ENCODE data around the gene AFF3. TPM values are rescaled to one million over a fixed set of nuclear protein-coding genes. Genes with fewer than 3 reads are reported as not detected.

The AFF3 gene
- total RNA-seq, 6 experiments from 2014 or later, result 1.3 to 7.3 (median 6.4) TPM

- Histone ChIP-seq H3K4me1 (no peaks in the 10 kb centered on the region), H3K4me3 (no peak overlapping the region), H3K9me3 (no peaks in the 10 kb centered on the region), H3K27ac (no peak overlapping the region), H3K27me3 (no peaks in the 10 kb centered on the region), H3K36me3 (no peaks in the 10 kb centered on the region)
- no peak for TF ChIP-seq POLR2A (IDR thresholded peaks at IDR 0.05)
- TF ChIP-seq CTCF (IDR thresholded peaks at IDR 0.05), result no peak
- WGBS (ENCODE audit: insufficient coverage, low coverage, low lambda C conversion rate, missing lambda C conversion rate), result 88% methylated on average over 3 of the region's 3 CpGs
- ATAC-seq (no peak), DNase-seq (no peak)
- intact Hi-C loops (cut with DNase I), result no loop called here
Observed at GRCh38 chr2:99988599-99988998, 153.8 kb downstream of the AFF3 start.

- intact Hi-C loops (cut with DNase I), result no loop called here
- Histone ChIP-seq H3K27me3 (no peaks in the 10 kb centered on the region), H3K4me1 (no peaks in the 10 kb centered on the region), H3K27ac (no peak overlapping the region), H3K4me3 (no peak overlapping the region), H3K9me3 (no peaks in the 10 kb centered on the region), H3K36me3 (no peaks in the 10 kb centered on the region)
- WGBS (ENCODE audit: insufficient coverage, low coverage, low lambda C conversion rate, missing lambda C conversion rate), result 100% methylated on average over 1 of the region's 4 CpGs
- DNase-seq (no peak), ATAC-seq (no peak)
- TF ChIP-seq POLR2A (IDR thresholded peaks at IDR 0.05) (no peak), CTCF (IDR thresholded peaks at IDR 0.05) (no peak)
Observed at GRCh38 chr2:99987160-99987559, 155.2 kb downstream of the AFF3 start.

- Histone ChIP-seq H3K4me3 (no peak overlapping the region), H3K4me1 (no peaks in the 10 kb centered on the region), H3K36me3 (no peaks in the 10 kb centered on the region), H3K27ac (no peak overlapping the region), H3K9me3 (no peaks in the 10 kb centered on the region), H3K27me3 (no peaks in the 10 kb centered on the region)
- WGBS (ENCODE audit: insufficient coverage, low coverage, low lambda C conversion rate, missing lambda C conversion rate), result 47% methylated on average over 4 of the region's 4 CpGs
- TF ChIP-seq POLR2A (IDR thresholded peaks at IDR 0.05), result no peak
- TF ChIP-seq CTCF (IDR thresholded peaks at IDR 0.05), result no peak
- ATAC-seq, result no peak
- no peak for DNase-seq
- intact Hi-C loops (cut with DNase I), result no loop called here
Observed at GRCh38 chr2:99984799-99985515, 157.4 kb downstream of the AFF3 start.

- DNase-seq (no peak), ATAC-seq (no peak)
- Histone ChIP-seq H3K27ac (no peak overlapping the region), H3K4me1 (no peaks in the 10 kb centered on the region), H3K27me3 (no peaks in the 10 kb centered on the region), H3K4me3 (no peak overlapping the region), H3K36me3 (no peaks in the 10 kb centered on the region), H3K9me3 (no peaks in the 10 kb centered on the region)
- intact Hi-C loops (cut with DNase I), result no loop called here
- WGBS (ENCODE audit: insufficient coverage, low coverage, low lambda C conversion rate, missing lambda C conversion rate), result 96% methylated on average over 2 of the region's 2 CpGs
- no peak for TF ChIP-seq POLR2A (IDR thresholded peaks at IDR 0.05)
- no peak for TF ChIP-seq CTCF (IDR thresholded peaks at IDR 0.05)
Observed at GRCh38 chr2:99982744-99983143, 159.6 kb downstream of the AFF3 start.

Data from right lobe of liver (tissue), 6 donors.